ENCODE measurements around the gene SDK1.

GRCh38 chr7:4154882-4155535 lies 854.0 kb downstream of the SDK1 start:
- TF ChIP-seq, protein P1, sequence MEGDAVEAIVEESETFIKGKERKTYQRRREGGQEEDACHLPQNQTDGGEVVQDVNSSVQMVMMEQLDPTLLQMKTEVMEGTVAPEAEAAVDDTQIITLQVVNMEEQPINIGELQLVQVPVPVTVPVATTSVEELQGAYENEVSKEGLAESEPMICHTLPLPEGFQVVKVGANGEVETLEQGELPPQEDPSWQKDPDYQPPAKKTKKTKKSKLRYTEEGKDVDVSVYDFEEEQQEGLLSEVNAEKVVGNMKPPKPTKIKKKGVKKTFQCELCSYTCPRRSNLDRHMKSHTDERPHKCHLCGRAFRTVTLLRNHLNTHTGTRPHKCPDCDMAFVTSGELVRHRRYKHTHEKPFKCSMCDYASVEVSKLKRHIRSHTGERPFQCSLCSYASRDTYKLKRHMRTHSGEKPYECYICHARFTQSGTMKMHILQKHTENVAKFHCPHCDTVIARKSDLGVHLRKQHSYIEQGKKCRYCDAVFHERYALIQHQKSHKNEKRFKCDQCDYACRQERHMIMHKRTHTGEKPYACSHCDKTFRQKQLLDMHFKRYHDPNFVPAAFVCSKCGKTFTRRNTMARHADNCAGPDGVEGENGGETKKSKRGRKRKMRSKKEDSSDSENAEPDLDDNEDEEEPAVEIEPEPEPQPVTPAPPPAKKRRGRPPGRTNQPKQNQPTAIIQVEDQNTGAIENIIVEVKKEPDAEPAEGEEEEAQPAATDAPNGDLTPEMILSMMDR (IDR thresholded peaks at IDR 0.05), result no peak
- TF ChIP-seq POLR2A (IDR thresholded peaks at IDR 0.05), result no peak

All from vagina (tissue), 2 donors.